T1000 (cell line): ENCODE results near the gene ZNF165.
"Not testable (repeated sequence)": the region's sequence is repeated elsewhere in the genome, so short reads cannot be mapped to it uniquely, and the experiment has no call there.

Experiments used
- DNase-seq: peaks from one replicate; lab custom pipeline; 2025; ENCODE audit warnings: mixed read lengths; lab: John Stamatoyannopoulos, UW

The ZNF165 gene

DNA sequence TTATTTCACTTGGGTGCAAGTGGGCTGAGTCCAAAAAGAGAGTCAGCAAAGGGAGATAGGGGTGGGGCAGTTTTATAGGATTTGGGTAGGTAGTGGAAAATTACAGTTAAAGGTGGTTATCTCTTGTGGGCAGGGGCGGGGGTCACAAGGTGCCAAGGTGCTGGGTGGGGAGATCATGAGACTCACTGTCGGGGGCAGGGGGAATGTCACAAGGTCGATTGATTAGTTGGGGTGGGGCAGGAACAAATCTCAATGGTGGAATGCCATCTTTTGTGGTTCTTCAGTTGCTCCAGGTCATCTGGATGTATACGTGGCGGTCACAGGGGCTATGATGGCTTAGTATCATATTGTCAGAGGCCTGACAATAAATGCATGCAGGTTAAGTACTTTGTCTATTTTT lies 41.9 kb downstream of the ZNF165 start:
- not testable (repeated sequence) for DNase-seq

GRCh38 chr6:28124350-28124970 lies 44.1 kb downstream of the ZNF165 start, which contains the start of gene ZSCAN16:
Gene ZSCAN16 (plus strand): TSS chr6:28124609. CDS start chr6:28125444, 835 bp downstream.
- no peak for DNase-seq

- no peak for DNase-seq
These were observed 44.6 kb downstream of the ZNF165 start for GRCh38 chr6:28124971-28125353.

DNA sequence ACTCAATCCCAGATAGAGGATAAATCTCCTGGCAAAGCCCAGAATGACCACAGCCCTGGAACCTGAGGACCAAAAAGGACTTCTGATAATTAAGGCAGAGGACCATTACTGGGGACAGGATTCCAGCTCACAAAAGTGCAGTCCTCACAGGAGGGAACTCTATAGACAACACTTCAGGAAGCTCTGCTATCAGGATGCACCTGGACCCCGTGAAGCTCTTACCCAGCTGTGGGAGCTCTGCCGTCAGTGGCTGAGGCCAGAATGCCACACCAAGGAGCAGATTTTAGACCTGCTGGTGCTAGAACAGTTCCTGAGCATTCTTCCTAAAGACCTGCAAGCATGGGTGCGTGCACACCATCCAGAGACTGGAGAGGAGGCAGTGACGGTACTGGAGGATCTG lies 45.0 kb downstream of the ZNF165 start:
- DNase-seq, result no peak

- DNase-seq, result no peak
These were observed 53.6 kb downstream of the ZNF165 start for GRCh38 chr6:28134015-28134414.

GRCh38 chr6:28134716-28135115 lies 54.3 kb downstream of the ZNF165 start:
- DNase-seq, result no peak

- DNase-seq, result no peak
These were observed 55.0 kb downstream of the ZNF165 start for GRCh38 chr6:28135393-28135792.

- DNase-seq, result peak; percentile 85
These were observed 56.5 kb downstream of the ZNF165 start for GRCh38 chr6:28136585-28137504.

DNA sequence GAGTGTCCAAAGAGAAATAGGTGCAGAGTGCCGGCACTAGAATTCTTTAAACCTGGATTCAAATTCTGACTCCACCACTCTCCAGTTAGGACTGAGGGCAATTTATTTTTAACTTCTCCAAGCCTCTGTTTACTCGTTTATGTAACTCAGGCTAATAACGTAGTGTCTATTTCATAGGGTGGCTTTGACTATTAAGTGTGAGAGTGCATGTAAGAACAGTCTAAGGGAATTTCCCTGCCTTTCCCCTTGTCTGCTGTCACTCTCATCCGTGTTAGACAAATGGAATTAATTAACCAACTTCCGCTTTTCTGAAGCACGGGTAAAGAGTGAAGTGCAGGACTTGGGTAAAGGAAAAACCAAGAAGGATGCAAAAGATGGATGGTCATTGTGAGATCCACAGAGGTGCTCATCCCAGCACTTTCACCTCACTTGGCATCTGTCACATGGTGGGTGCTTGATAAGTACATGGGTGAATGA lies 57.2 kb downstream of the ZNF165 start:
- no peak for DNase-seq
